SU-DHL-6 (cell line): ENCODE measurements around the gene NPFFR1.

Experiments used
- H2AFZ ChIP-seq: fragments of 200-600 bp; sonication (generic); 2 replicates; pipeline ENCODE4 v1.6.1; 2014; ENCODE audit warnings: low read depth, mild to moderate bottlenecking, moderate library complexity, mixed read lengths, antibody characterized with exemption, low read length; ENCODE audit not compliant: severe bottlenecking
- H3F3A ChIP-seq: fragments of 200-600 bp; shearing (Covaris generic); 2 replicates; pipeline ENCODE4 v1.6.0; 2016; ENCODE audit warnings: antibody characterized with exemption, mild to moderate bottlenecking; ENCODE audit not compliant: insufficient read depth
- H3K27ac ChIP-seq: fragments of 200-600 bp; sonication (generic); 2 replicates; pipeline ENCODE4 v1.5.1; 2016; ENCODE audit warnings: low read depth, mild to moderate bottlenecking, low read length, moderate library complexity, mixed read lengths
- H3K27me3 ChIP-seq: fragments of 200-600 bp; sonication (generic), shearing (Covaris generic); 2 replicates; pipeline ENCODE4 v1.6.0; 2014; ENCODE audit warnings: mild to moderate bottlenecking, low read length
- H3K36me3 ChIP-seq: fragments of 200-600 bp; sonication (generic); 2 replicates; pipeline ENCODE4 v1.6.1; 2014; ENCODE audit warnings: mild to moderate bottlenecking, low read length, mixed read lengths
- H3K4me2 ChIP-seq: fragments of 300-600, 200-600 bp; shearing (Covaris generic), sonication (generic); 2 replicates; pipeline ENCODE4 v1.6.0; 2014; ENCODE audit warnings: low read length, low read depth, mild to moderate bottlenecking; ENCODE audit not compliant: poor library complexity, severe bottlenecking
- H3K4me3 ChIP-seq: fragments of 200-600 bp; sonication (generic); 2 replicates; pipeline ENCODE4 v1.5.1; 2014; ENCODE audit warnings: antibody characterized with exemption, low read length, mild to moderate bottlenecking, mixed read lengths; ENCODE audit not compliant: insufficient read depth, poor library complexity, severe bottlenecking
- H3K79me2 ChIP-seq: fragments of 200-600 bp; sonication (generic); 2 replicates; pipeline ENCODE4 v1.6.1; 2014; ENCODE audit warnings: mild to moderate bottlenecking, low read length, moderate library complexity; ENCODE audit not compliant: insufficient read depth
- H3K9ac ChIP-seq: fragments of 200-600 bp; sonication (generic); 2 replicates; pipeline ENCODE4 v1.7.0; 2014; ENCODE audit warnings: mild to moderate bottlenecking, low read length
- H3K9me2 ChIP-seq: fragments of 200-600 bp; sonication (generic); replicated peaks from 2 replicates; pipeline ENCODE4 v1.6.1; 2014; ENCODE audit warnings: low read length; ENCODE audit not compliant: insufficient read depth
- H3K9me3 ChIP-seq: fragments of 200-600 bp; sonication (generic); 2 replicates; pipeline ENCODE4 v1.6.1; 2014; ENCODE audit warnings: low read length, mixed read lengths; ENCODE audit not compliant: insufficient read depth
- H4K20me1 ChIP-seq: fragments of 200-600 bp; sonication (generic); 2 replicates; pipeline ENCODE4 v1.6.1; 2014; ENCODE audit warnings: low read depth, mild to moderate bottlenecking, antibody characterized with exemption, low read length, moderate library complexity, mixed read lengths
- CTCF ChIP-seq: fragments of 200-600 bp; sonication (generic); IDR thresholded peaks from one replicate; pipeline ENCODE4 v1.5.1; 2017; ENCODE audit warnings: antibody characterized with exemption, mild to moderate bottlenecking, low read length, moderate library complexity; ENCODE audit not compliant: insufficient read depth, poor library complexity, severe bottlenecking
- EZH2phosphoT487 ChIP-seq: fragments of 200-600 bp; sonication (generic), shearing (Covaris generic); conservative IDR thresholded peaks from 2 replicates; pipeline ENCODE4 v1.6.1; 2018; ENCODE audit warnings: mild to moderate bottlenecking, antibody characterized with exemption, low read length, moderate library complexity, mixed read lengths

Gene NPFFR1

GRCh38 chr10:70303730-70304129 lies 19.9 kb upstream of the NPFFR1 start:
- H3K9ac ChIP-seq = no peak overlapping the region
- no peaks in the 10 kb centered on the region for H3K79me2 ChIP-seq
- H3K4me3 ChIP-seq = no peak overlapping the region
- H2AFZ ChIP-seq = no peak overlapping the region
- H4K20me1 ChIP-seq = no peaks in the 10 kb centered on the region
- no peaks in the 10 kb centered on the region for H3K9me3 ChIP-seq
- H3K4me2 ChIP-seq = no peak overlapping the region
- H3F3A ChIP-seq = no peaks in the 10 kb centered on the region
- H3K27me3 ChIP-seq = no peaks in the 10 kb centered on the region
- TF ChIP-seq CTCF (no peak), EZH2phosphoT487 (no peak)
- no peaks in the 10 kb centered on the region for H3K9me2 ChIP-seq
- no peaks in the 10 kb centered on the region for H3K36me3 ChIP-seq
- H3K27ac ChIP-seq = no peak overlapping the region

GRCh38 chr10:70302292-70302691 lies 18.5 kb upstream of the NPFFR1 start:
- H3K79me2 ChIP-seq = no peaks in the 10 kb centered on the region
- no peaks in the 10 kb centered on the region for H3K9me3 ChIP-seq
- H3K36me3 ChIP-seq = no peaks in the 10 kb centered on the region
- H2AFZ ChIP-seq = no peak overlapping the region
- no peaks in the 10 kb centered on the region for H4K20me1 ChIP-seq
- H3K9ac ChIP-seq = no peak overlapping the region
- H3K4me2 ChIP-seq = no peak overlapping the region
- TF ChIP-seq CTCF (no peak), EZH2phosphoT487 (no peak)
- H3K27me3 ChIP-seq = no peaks in the 10 kb centered on the region
- no peaks in the 10 kb centered on the region for H3K9me2 ChIP-seq
- no peaks in the 10 kb centered on the region for H3F3A ChIP-seq
- H3K4me3 ChIP-seq = no peak overlapping the region
- H3K27ac ChIP-seq = no peak overlapping the region

GRCh38 chr10:70300908-70301597 lies 17.2 kb upstream of the NPFFR1 start:
- no peak for TF ChIP-seq CTCF
- TF ChIP-seq EZH2phosphoT487 = no peak
- H3K79me2 ChIP-seq = no peaks in the 10 kb centered on the region
- H4K20me1 ChIP-seq = no peaks in the 10 kb centered on the region
- H2AFZ ChIP-seq = no peak overlapping the region
- H3K9me3 ChIP-seq = no peaks in the 10 kb centered on the region
- H3K4me3 ChIP-seq = no peak overlapping the region
- H3K27ac ChIP-seq = no peak overlapping the region
- no peak overlapping the region for H3K9ac ChIP-seq
- no peaks in the 10 kb centered on the region for H3K27me3 ChIP-seq
- no peaks in the 10 kb centered on the region for H3K9me2 ChIP-seq
- H3K4me2 ChIP-seq = no peak overlapping the region
- H3F3A ChIP-seq = no peaks in the 10 kb centered on the region
- no peaks in the 10 kb centered on the region for H3K36me3 ChIP-seq
